ENCODE results near the gene PPP1R13L.
"Not testable (repeated sequence)": the region's sequence is repeated elsewhere in the genome, so short reads cannot be mapped to it uniquely, and the experiment has no call there.

The PPP1R13L gene

GRCh38 chr19:45346449-45346848, 58.4 kb downstream of the PPP1R13L start:
- DNase-seq (ENCODE audit: low spot score) = no peak

GRCh38 chr19:45345506-45345860, 59.4 kb downstream of the PPP1R13L start:
- no peak for DNase-seq (ENCODE audit: low spot score)

- no peak for DNase-seq (ENCODE audit: low spot score)
These were observed 60.0 kb downstream of the PPP1R13L start for GRCh38 chr19:45344621-45345505.

GRCh38 chr19:45342911-45343310, 62.0 kb downstream of the PPP1R13L start:
- DNase-seq (ENCODE audit: low spot score) = no peak

- DNase-seq (ENCODE audit: low spot score) = peak; percentile 30
These were observed 63.9 kb downstream of the PPP1R13L start for GRCh38 chr19:45340899-45341453.

- DNase-seq (ENCODE audit: low spot score) = no peak
These were observed 64.5 kb downstream of the PPP1R13L start, which contains the start of gene KLC3 for GRCh38 chr19:45340232-45340898. TSS of gene KLC3 (plus strand) at chr19:45340750. CDS start at chr19:45345542, 4,792 bp downstream.

GRCh38 chr19:45339629-45340028, 65.2 kb downstream of the PPP1R13L start:
- no peak for DNase-seq (ENCODE audit: low spot score)

- DNase-seq (ENCODE audit: low spot score) = no peak
These were observed 68.1 kb downstream of the PPP1R13L start for GRCh38 chr19:45336696-45337251.

GRCh38 chr19:45334881-45335280, 70.0 kb downstream of the PPP1R13L start:
- DNase-seq (ENCODE audit: low spot score) = not testable (repeated sequence)

GRCh38 chr19:45333609-45334303, 71.1 kb downstream of the PPP1R13L start:
- DNase-seq (ENCODE audit: low spot score) = no peak

GRCh38 chr19:45331411-45331810, 73.5 kb downstream of the PPP1R13L start:
- no peak for DNase-seq (ENCODE audit: low spot score)

All from RKO (cell line).